ENCODE data around the gene LRP3.

- TF ChIP-seq SUZ12 (IDR thresholded peaks at IDR 0.05) (no peak), FOXK2 (IDR thresholded peaks at IDR 0.05) (no peak), ARNT (IDR thresholded peaks at IDR 0.05) (no peak)
Observed at GRCh38 chr19:33198169-33198568, 4.0 kb downstream of the LRP3 start.

Measured in HEK293T (cell line).